Fibroblast of pulmonary artery (primary cell): ENCODE results near the gene RNU6-8.

Experiments used
- DNase-seq: peaks from one replicate; pipeline ENCODE4 v3.0.0-alpha.2; 2010; ENCODE audit warnings: low read depth
- H3K4me3 ChIP-seq: replicated peaks from 2 replicates; pipeline ENCODE4 v1.5.1; 2011; ENCODE audit warnings: low read depth, mild to moderate bottlenecking, control low read depth, low read length, moderate library complexity
- CTCF ChIP-seq: IDR thresholded peaks from 2 replicates; pipeline ENCODE4 v1.5.1; 2011; ENCODE audit warnings: mild to moderate bottlenecking, control low read depth, low read length, inconsistent platforms; ENCODE audit errors: missing control alignments

The RNU6-8 gene

GRCh38 chr14:32202998-32203882 is at the start of gene RNU6-8:
TSS of gene RNU6-8 (minus strand) at chr14:32203269.
- H3K4me3 ChIP-seq: peak within 1 kb of the TSS; percentile 70
- peak; percentile 88 for DNase-seq
- TF ChIP-seq CTCF: no peak

- peak; percentile 93 for TF ChIP-seq CTCF
- DNase-seq: peak; percentile 84
Measured at GRCh38 chr14:32252030-32252670, 49.1 kb upstream of the RNU6-8 start.

GRCh38 chr14:32251530-32251929 is 48.5 kb upstream of the RNU6-8 start:
- no peak for DNase-seq
- H3K4me3 ChIP-seq: no peak overlapping the region
- TF ChIP-seq CTCF: no peak

More at GRCh38 chr14:32252030-32252670, 49.1 kb upstream of the RNU6-8 start:
- no peak overlapping the region for H3K4me3 ChIP-seq

- no peak for TF ChIP-seq CTCF
- DNase-seq: no peak
- H3K4me3 ChIP-seq: no peak overlapping the region
Measured at GRCh38 chr14:32250681-32251080, 47.6 kb upstream of the RNU6-8 start.

GRCh38 chr14:32249780-32250179 is 46.7 kb upstream of the RNU6-8 start:
- TF ChIP-seq CTCF: no peak
- H3K4me3 ChIP-seq: no peak overlapping the region
- no peak for DNase-seq

GRCh38 chr14:32249371-32249770 is 46.3 kb upstream of the RNU6-8 start:
- H3K4me3 ChIP-seq: no peak overlapping the region
- TF ChIP-seq CTCF: no peak
- no peak for DNase-seq
